Transverse colon (tissue), 4 donors: Measurements from ENCODE around the gene STRAP. TPM values are rescaled to one million over a fixed set of nuclear protein-coding genes. Genes with fewer than 3 reads are reported as not detected.

ENCODE experiments used
- DNase-seq: peaks from one replicate; pipeline ENCODE4 v3.0.0-alpha.2; 2019
- H3K27ac ChIP-seq, 4 donors: fragments of 200-600 bp; sonication (generic); 2 replicates each; pipeline ENCODE4 v1.5.1; 2016 to 2018; ENCODE audit warnings: inconsistent platforms in 4 of 4
- H3K27me3 ChIP-seq: fragments of 200-600 bp; sonication (generic); 2 replicates; pipeline ENCODE4 v1.5.1; 2017; ENCODE audit warnings: inconsistent platforms
- H3K36me3 ChIP-seq, 4 donors: fragments of 200-600 bp; sonication (generic); 2 replicates each; pipeline ENCODE4 v1.5.1; 2017 to 2019; ENCODE audit warnings: inconsistent platforms in 4 of 4
- H3K4me1 ChIP-seq, 4 donors: fragments of 200-600 bp; sonication (generic); 2 replicates each; pipeline ENCODE4 v1.5.1; 2017 to 2020; ENCODE audit warnings: inconsistent platforms in 4 of 4
- H3K4me3 ChIP-seq, 4 donors: fragments of 200-600 bp; sonication (generic); 1 replicate in 1 of 4; 2 replicates in 3 of 4; pipeline versions ENCODE4 v1.5.1 to v1.6.1; 2017 to 2019; ENCODE audit warnings: inconsistent platforms in 4 of 4
- H3K9me3 ChIP-seq, 2 donors: fragments of 200-600 bp; sonication (generic); 2 replicates each; pipeline ENCODE4 v1.5.1; 2017 to 2019; ENCODE audit warnings: inconsistent platforms in 2 of 2
- EP300 ChIP-seq: sonication (generic); formaldehyde crosslinking; IDR thresholded peaks from one replicate; pipeline ENCODE4 v1.6.1; 2017; ENCODE audit warnings: antibody characterized with exemption, low read depth
- POLR2A ChIP-seq: fragments of 450-650 bp; IDR thresholded peaks from one replicate; pipeline ENCODE4 v1.6.1; 2016; ENCODE audit warnings: antibody characterized with exemption, mild to moderate bottlenecking, moderate library complexity
- POLR2AphosphoS5 ChIP-seq, 3 donors: sonication (generic); formaldehyde crosslinking; IDR thresholded peaks; one replicate each; pipeline ENCODE4 v1.6.1; 2016; ENCODE audit warnings: antibody characterized with exemption in 3 of 3
- WGBS, 2 donors: methylation state at CpG; one replicate each; pipeline ENCODE4 v1.1.5; 2018; ENCODE audit warnings: low coverage in 1 of 2; 5-methylcytosine and 5-hydroxymethylcytosine counted together
- in situ Hi-C, 4 donors: fragments of 200-750 bp; cut with MboI; loops; one replicate each; pipeline versions ENCODE4 v1.15.0 to v1.15.1; 2017; ENCODE audit warnings: low sequenced_read_pairs in 3 of 4, low pct_ligation_motif_present in 1 of 4, low pct_unique_long_range_greater_than_20kb in 1 of 4
- intact Hi-C: fragments of 100-400 bp; cut with DNase I; formaldehyde crosslinking; loops from one replicate; pipeline ENCODE4 v1.15.1; 2023; ENCODE audit warnings: low total_unique reads
- total RNA-seq, 4 donors: library from RNA; depleted of rRNA; stranded (reverse); fragments of >200 nt; gene quantifications; one replicate each; pipeline ENCODE4 v1.1.0, GENCODE V29; 2016
- TF ChIP-seq, protein P1 (sequence below), 5 experiments: fragments of 200-600 bp in 3 of 5; fragments of 450-650 bp in 2 of 5; sonication (generic) in 3 of 5; IDR thresholded peaks; 1 replicate in 2 of 5; 2 replicates in 3 of 5; pipeline ENCODE4 v1.5.1; 2016 to 2017; ENCODE audit warnings: antibody characterized with exemption in 5 of 5, inconsistent platforms in 3 of 5, mild to moderate bottlenecking in 2 of 5, moderate library complexity in 1 of 5

The STRAP gene
- total RNA-seq, 4 donors from 2014 or later = 39.3 to 78.6 (median 48.6) TPM

DNA sequence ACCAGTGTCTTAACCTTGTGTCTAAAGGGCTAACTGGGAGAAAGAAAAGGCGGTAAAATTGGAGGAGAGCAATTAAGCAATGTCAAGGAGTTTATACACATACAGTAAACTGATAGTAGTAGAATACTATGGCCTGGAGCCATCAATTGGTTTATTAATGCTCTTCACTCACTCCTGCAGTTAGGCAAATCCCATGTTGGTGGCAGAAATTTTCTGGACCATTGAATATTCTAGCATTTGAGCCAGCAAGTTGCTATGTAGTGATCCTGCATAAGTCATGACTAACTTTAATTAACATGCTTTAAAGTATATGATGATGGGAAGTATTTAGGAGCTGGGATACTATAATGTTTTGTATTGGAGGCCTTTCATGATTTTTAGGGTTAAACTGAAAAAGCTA, 14.7 kb downstream of the STRAP start:
- intact Hi-C loops = no loop called here
- H3K36me3 ChIP-seq = peaks cover 0 to 43% (median 18%) of the 10 kb centered on the region in 4 donors
- H3K27ac ChIP-seq = no peak overlapping the region
- in situ Hi-C loops = no loop called here
- 67 to 79% methylated on average over 1 of the region's 1 CpG for WGBS, 2 donors
- no peak for DNase-seq
- peaks cover 0 to 23% (median 0%) of the 10 kb centered on the region in 4 donors for H3K4me1 ChIP-seq
- TF ChIP-seq EP300 (no peak), POLR2A (no peak), POLR2AphosphoS5 (IDR thresholded peaks at IDR 0.05) (no peak)
- TF ChIP-seq, protein P1, sequence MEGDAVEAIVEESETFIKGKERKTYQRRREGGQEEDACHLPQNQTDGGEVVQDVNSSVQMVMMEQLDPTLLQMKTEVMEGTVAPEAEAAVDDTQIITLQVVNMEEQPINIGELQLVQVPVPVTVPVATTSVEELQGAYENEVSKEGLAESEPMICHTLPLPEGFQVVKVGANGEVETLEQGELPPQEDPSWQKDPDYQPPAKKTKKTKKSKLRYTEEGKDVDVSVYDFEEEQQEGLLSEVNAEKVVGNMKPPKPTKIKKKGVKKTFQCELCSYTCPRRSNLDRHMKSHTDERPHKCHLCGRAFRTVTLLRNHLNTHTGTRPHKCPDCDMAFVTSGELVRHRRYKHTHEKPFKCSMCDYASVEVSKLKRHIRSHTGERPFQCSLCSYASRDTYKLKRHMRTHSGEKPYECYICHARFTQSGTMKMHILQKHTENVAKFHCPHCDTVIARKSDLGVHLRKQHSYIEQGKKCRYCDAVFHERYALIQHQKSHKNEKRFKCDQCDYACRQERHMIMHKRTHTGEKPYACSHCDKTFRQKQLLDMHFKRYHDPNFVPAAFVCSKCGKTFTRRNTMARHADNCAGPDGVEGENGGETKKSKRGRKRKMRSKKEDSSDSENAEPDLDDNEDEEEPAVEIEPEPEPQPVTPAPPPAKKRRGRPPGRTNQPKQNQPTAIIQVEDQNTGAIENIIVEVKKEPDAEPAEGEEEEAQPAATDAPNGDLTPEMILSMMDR (IDR thresholded peaks at IDR 0.05) = no peak
- H3K4me3 ChIP-seq = no peak overlapping the region
- H3K27me3 ChIP-seq = no peaks in the 10 kb centered on the region
- H3K9me3 ChIP-seq = no peaks in the 10 kb centered on the region

GRCh38 chr12:15897433-15897832, 15.2 kb downstream of the STRAP start:
- Histone ChIP-seq H3K36me3 (peaks cover 0 to 48% (median 18%) of the 10 kb centered on the region in 4 donors), H3K27ac (no peak overlapping the region), H3K27me3 (no peaks in the 10 kb centered on the region), H3K4me1 (peaks cover 0 to 17% (median 0%) of the 10 kb centered on the region in 4 donors), H3K4me3 (no peak overlapping the region), H3K9me3 (no peaks in the 10 kb centered on the region)
- no peak for TF ChIP-seq EP300
- TF ChIP-seq, protein P1 (IDR thresholded peaks at IDR 0.05) = no peak
- TF ChIP-seq POLR2A = no peak
- no peak for TF ChIP-seq POLR2AphosphoS5 (IDR thresholded peaks at IDR 0.05)
- DNase-seq = no peak
- intact Hi-C loops (no loop called here), in situ Hi-C loops (no loop called here)
- 73 to 89% methylated on average over 2 of the region's 2 CpGs for whole genome bisulfite sequencing, 2 donors

GRCh38 chr12:15899282-15899870, 17.2 kb downstream of the STRAP start:
- Histone ChIP-seq H3K4me3 (no peak overlapping the region), H3K27me3 (no peaks in the 10 kb centered on the region), H3K4me1 (peaks cover 0 to 11% (median 0%) of the 10 kb centered on the region in 4 donors), H3K9me3 (no peaks in the 10 kb centered on the region), H3K36me3 (peaks cover 0 to 60% (median 20%) of the 10 kb centered on the region in 4 donors), H3K27ac (peak overlapping the region in 1 of 4 donors; percentile 17)
- TF ChIP-seq EP300 (no peak), POLR2AphosphoS5 (IDR thresholded peaks at IDR 0.05) (no peak), POLR2A (no peak)
- TF ChIP-seq, protein P1 (IDR thresholded peaks at IDR 0.05) = peak; percentile 62 to 75 (median 66)
- intact Hi-C loops = no loop called here
- in situ Hi-C loops = no loop called here
- no peak for DNase-seq

- TF ChIP-seq EP300 = no peak
- TF ChIP-seq, protein P1 (IDR thresholded peaks at IDR 0.05) = no peak
- no peak for TF ChIP-seq POLR2A
- no peak for TF ChIP-seq POLR2AphosphoS5 (IDR thresholded peaks at IDR 0.05)
- whole genome bisulfite sequencing, 2 donors = 74 to 80% methylated on average over 5 of the region's 5 CpGs
- DNase-seq = no peak
- intact Hi-C loops (no loop called here), in situ Hi-C loops (no loop called here)
- H3K27ac ChIP-seq = peak overlapping the region in 2 of 4 donors; percentile 0 to 14
- no peaks in the 10 kb centered on the region for H3K9me3 ChIP-seq
- H3K36me3 ChIP-seq = peaks cover 0 to 45% (median 16%) of the 10 kb centered on the region in 4 donors
- H3K4me3 ChIP-seq = no peak overlapping the region
- no peaks in the 10 kb centered on the region for H3K4me1 ChIP-seq
- no peaks in the 10 kb centered on the region for H3K27me3 ChIP-seq
These were observed 22.3 kb downstream of the STRAP start for GRCh38 chr12:15904378-15904920.
